Glutamatergic neuron (in vitro differentiated cells): ENCODE results near the gene UPB1. TPM values are rescaled to one million over a fixed set of nuclear protein-coding genes. Genes with fewer than 3 reads are reported as not detected.

Experiments
- DNase-seq: peaks from one replicate; pipeline ENCODE4 v3.0.0; 2022
- H3K27ac Mint-ChIP-seq: one replicate; pipeline ENCODE4 v1.8.0; 2020; ENCODE audit warnings: mild to moderate bottlenecking, mixed read lengths, inconsistent platforms; ENCODE audit not compliant: unreplicated experiment
- H3K27me3 Mint-ChIP-seq: one replicate; pipeline ENCODE4 v1.8.0; 2020; ENCODE audit warnings: mild to moderate bottlenecking, moderate library complexity, mixed read lengths, inconsistent platforms; ENCODE audit not compliant: unreplicated experiment
- H3K36me3 Mint-ChIP-seq: one replicate; pipeline ENCODE4 v1.8.0; 2020; ENCODE audit warnings: mild to moderate bottlenecking, mixed read lengths, inconsistent platforms; ENCODE audit not compliant: unreplicated experiment
- H3K4me1 Mint-ChIP-seq: one replicate; pipeline ENCODE4 v1.8.0; 2020; ENCODE audit warnings: mild to moderate bottlenecking, low read depth, mixed read lengths, inconsistent platforms; ENCODE audit not compliant: unreplicated experiment
- H3K4me3 Mint-ChIP-seq: one replicate; pipeline ENCODE4 v1.8.0; 2020; ENCODE audit warnings: mild to moderate bottlenecking, mixed read lengths, inconsistent platforms; ENCODE audit not compliant: unreplicated experiment
- H3K9me3 Mint-ChIP-seq: one replicate; pipeline ENCODE4 v1.8.0; 2020; ENCODE audit warnings: mild to moderate bottlenecking, moderate library complexity, mixed read lengths, inconsistent platforms; ENCODE audit not compliant: unreplicated experiment
- CTCF ChIP-seq: fragments of 200-600 bp; sonication (generic); IDR thresholded peaks from one replicate; pipeline ENCODE4 v1.5.0; 2021; ENCODE audit not compliant: partially characterized antibody, unreplicated experiment
- total RNA-seq: library from RNA; stranded (reverse); fragmentation: NEBNext Ultra II Directional; extraction: Animal tissue kit (Norgen Biotek cat#: 25700); gene quantifications from one replicate; pipeline ENCODE4 v1.2.1, GENCODE V29; 2021; ENCODE audit not compliant: unreplicated experiment

The UPB1 gene
- total RNA-seq, 1 donor from 2014 or later, result 0.37 TPM

- DNase-seq, result no peak
- Mint-ChIP-seq H3K9me3 (peaks cover 3% of the 10 kb centered on the region), H3K4me3 (no peak overlapping the region), H3K27me3 (no peaks in the 10 kb centered on the region), H3K4me1 (peaks cover 19% of the 10 kb centered on the region), H3K27ac (no peak overlapping the region), H3K36me3 (no peaks in the 10 kb centered on the region)
- no peak for TF ChIP-seq CTCF
Measured at GRCh38 chr22:24512043-24512442, 16.9 kb downstream of the UPB1 start.

GRCh38 chr22:24513378-24514240, 18.5 kb downstream of the UPB1 start:
- no peaks in the 10 kb centered on the region for H3K36me3 Mint-ChIP-seq
- peaks cover 3% of the 10 kb centered on the region for H3K9me3 Mint-ChIP-seq
- TF ChIP-seq CTCF, result no peak
- no peak overlapping the region for H3K4me3 Mint-ChIP-seq
- H3K4me1 Mint-ChIP-seq, result peaks cover 13% of the 10 kb centered on the region
- H3K27me3 Mint-ChIP-seq, result no peaks in the 10 kb centered on the region
- H3K27ac Mint-ChIP-seq, result no peak overlapping the region
- DNase-seq, result no peak

GRCh38 chr22:24514241-24515026, 19.3 kb downstream of the UPB1 start:
- Mint-ChIP-seq H3K4me1 (peaks cover 13% of the 10 kb centered on the region), H3K27ac (no peak overlapping the region), H3K27me3 (no peaks in the 10 kb centered on the region), H3K4me3 (no peak overlapping the region), H3K36me3 (no peaks in the 10 kb centered on the region), H3K9me3 (peaks cover 3% of the 10 kb centered on the region)
- TF ChIP-seq CTCF, result no peak
- no peak for DNase-seq

- no peak for DNase-seq
- TF ChIP-seq CTCF, result no peak
- no peak overlapping the region for H3K27ac Mint-ChIP-seq
- no peak overlapping the region for H3K4me3 Mint-ChIP-seq
- H3K27me3 Mint-ChIP-seq, result no peaks in the 10 kb centered on the region
- no peaks in the 10 kb centered on the region for H3K36me3 Mint-ChIP-seq
- H3K4me1 Mint-ChIP-seq, result peaks cover 13% of the 10 kb centered on the region
- H3K9me3 Mint-ChIP-seq, result peaks cover 1% of the 10 kb centered on the region
Measured at GRCh38 chr22:24515027-24515338, 19.9 kb downstream of the UPB1 start.

GRCh38 chr22:24516301-24516737, 21.2 kb downstream of the UPB1 start:
- peaks cover 1% of the 10 kb centered on the region for H3K9me3 Mint-ChIP-seq
- DNase-seq, result no peak
- H3K4me1 Mint-ChIP-seq, result peaks cover 4% of the 10 kb centered on the region
- no peaks in the 10 kb centered on the region for H3K27me3 Mint-ChIP-seq
- no peaks in the 10 kb centered on the region for H3K36me3 Mint-ChIP-seq
- H3K27ac Mint-ChIP-seq, result no peak overlapping the region
- TF ChIP-seq CTCF, result no peak
- no peak overlapping the region for H3K4me3 Mint-ChIP-seq
